HUES48 (cell line): ENCODE measurements around the gene NECAB3.

Experiments used
- H3K27ac ChIP-seq: one replicate; pipeline ENCODE4 v1.7.0; 2013; ENCODE audit warnings: low read depth, low read length, inconsistent platforms
- H3K27me3 ChIP-seq: 2 replicates; pipeline ENCODE4 v1.6.1; 2013; ENCODE audit warnings: mild to moderate bottlenecking, low read length; ENCODE audit not compliant: control insufficient read depth, insufficient read depth
- H3K36me3 ChIP-seq: 2 replicates; pipeline ENCODE4 v1.6.1; 2013; ENCODE audit warnings: low read length; ENCODE audit not compliant: control insufficient read depth, insufficient read depth
- H3K4me1 ChIP-seq: 2 replicates; pipeline ENCODE4 v1.6.1; 2013; ENCODE audit warnings: mild to moderate bottlenecking, low read length; ENCODE audit not compliant: control insufficient read depth, insufficient read depth
- H3K4me3 ChIP-seq: 2 replicates; pipeline ENCODE4 v1.5.1; 2013; ENCODE audit warnings: mild to moderate bottlenecking, low read depth, low read length
- H3K9ac ChIP-seq: 2 replicates; pipeline ENCODE4 v1.6.1; 2013; ENCODE audit warnings: mild to moderate bottlenecking, low read depth, low read length, moderate library complexity
- H3K9me3 ChIP-seq: 2 replicates; pipeline ENCODE4 v1.6.1; 2013; ENCODE audit warnings: low read length; ENCODE audit not compliant: control insufficient read depth, insufficient read depth

Gene NECAB3

DNA sequence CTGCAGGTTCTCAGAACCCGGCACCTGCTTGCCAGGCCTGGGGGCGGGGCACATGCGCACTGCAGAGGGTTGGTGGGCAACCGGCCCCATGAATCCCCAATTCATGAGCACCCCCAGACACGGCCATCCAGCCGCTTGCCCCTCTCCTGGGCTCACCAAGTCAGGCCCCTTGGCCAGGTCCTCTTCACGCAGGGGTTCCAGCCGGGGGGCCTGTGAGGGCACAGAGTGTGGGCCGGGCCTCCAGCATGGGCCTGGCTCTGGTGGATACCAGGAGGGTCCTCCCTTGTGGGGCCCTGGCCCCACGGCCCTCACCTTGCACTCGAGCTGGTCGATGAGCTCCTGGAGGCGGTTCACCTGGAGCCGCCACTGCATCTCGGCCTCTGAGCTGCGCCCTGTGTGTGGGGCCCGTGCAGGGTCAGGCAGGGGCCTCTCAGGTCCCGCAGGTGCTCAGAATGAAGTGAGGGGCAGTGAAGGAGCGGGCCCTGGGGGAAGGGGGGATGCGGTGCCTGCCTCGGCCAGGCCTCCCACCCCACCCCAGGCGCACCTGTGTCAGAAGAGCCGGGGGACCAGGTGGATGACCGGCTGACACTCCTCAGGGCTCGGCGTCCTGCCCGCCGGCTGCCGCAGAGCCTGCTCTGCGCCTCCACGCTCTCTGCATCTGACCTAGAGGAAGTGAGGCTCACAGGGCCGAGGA, 14.7 kb downstream of the NECAB3 start:
- no peak overlapping the region for H3K4me3 ChIP-seq
- H3K36me3 ChIP-seq: peaks cover 18% of the 10 kb centered on the region; the same call in 1 of the 2 replicates
- peaks cover 14% of the 10 kb centered on the region for H3K4me1 ChIP-seq
- H3K9ac ChIP-seq: no peak overlapping the region
- no peak overlapping the region for H3K27ac ChIP-seq
- H3K27me3 ChIP-seq: no peaks in the 10 kb centered on the region
- H3K9me3 ChIP-seq: no peaks in the 10 kb centered on the region

GRCh38 chr20:33658929-33659328, 15.3 kb downstream of the NECAB3 start:
- Histone ChIP-seq H3K9ac (no peak overlapping the region), H3K36me3 (peaks cover 18% of the 10 kb centered on the region; the same call in 1 of the 2 replicates), H3K27me3 (no peaks in the 10 kb centered on the region), H3K9me3 (no peaks in the 10 kb centered on the region), H3K4me1 (peaks cover 8% of the 10 kb centered on the region), H3K4me3 (no peak overlapping the region), H3K27ac (no peak overlapping the region)

- Histone ChIP-seq H3K4me1 (peaks cover 5% of the 10 kb centered on the region), H3K9me3 (no peaks in the 10 kb centered on the region), H3K9ac (no peak overlapping the region), H3K27me3 (no peaks in the 10 kb centered on the region), H3K36me3 (peaks cover 18% of the 10 kb centered on the region; the same call in 1 of the 2 replicates), H3K27ac (no peak overlapping the region), H3K4me3 (no peak overlapping the region)
Measured at GRCh38 chr20:33658510-33658909, 15.7 kb downstream of the NECAB3 start.

GRCh38 chr20:33657704-33658095, 16.5 kb downstream of the NECAB3 start:
- no peak overlapping the region for H3K27ac ChIP-seq
- H3K27me3 ChIP-seq: no peaks in the 10 kb centered on the region
- no peak overlapping the region for H3K4me3 ChIP-seq
- H3K9me3 ChIP-seq: no peaks in the 10 kb centered on the region
- H3K4me1 ChIP-seq: peaks cover 4% of the 10 kb centered on the region
- peaks cover 18% of the 10 kb centered on the region; the same call in 1 of the 2 replicates for H3K36me3 ChIP-seq
- H3K9ac ChIP-seq: no peak overlapping the region

- Histone ChIP-seq H3K36me3 (peaks cover 18% of the 10 kb centered on the region; the same call in 1 of the 2 replicates), H3K27me3 (no peaks in the 10 kb centered on the region), H3K4me3 (no peak overlapping the region)
Measured at GRCh38 chr20:33656783-33657703, 17.2 kb downstream of the NECAB3 start.

DNA sequence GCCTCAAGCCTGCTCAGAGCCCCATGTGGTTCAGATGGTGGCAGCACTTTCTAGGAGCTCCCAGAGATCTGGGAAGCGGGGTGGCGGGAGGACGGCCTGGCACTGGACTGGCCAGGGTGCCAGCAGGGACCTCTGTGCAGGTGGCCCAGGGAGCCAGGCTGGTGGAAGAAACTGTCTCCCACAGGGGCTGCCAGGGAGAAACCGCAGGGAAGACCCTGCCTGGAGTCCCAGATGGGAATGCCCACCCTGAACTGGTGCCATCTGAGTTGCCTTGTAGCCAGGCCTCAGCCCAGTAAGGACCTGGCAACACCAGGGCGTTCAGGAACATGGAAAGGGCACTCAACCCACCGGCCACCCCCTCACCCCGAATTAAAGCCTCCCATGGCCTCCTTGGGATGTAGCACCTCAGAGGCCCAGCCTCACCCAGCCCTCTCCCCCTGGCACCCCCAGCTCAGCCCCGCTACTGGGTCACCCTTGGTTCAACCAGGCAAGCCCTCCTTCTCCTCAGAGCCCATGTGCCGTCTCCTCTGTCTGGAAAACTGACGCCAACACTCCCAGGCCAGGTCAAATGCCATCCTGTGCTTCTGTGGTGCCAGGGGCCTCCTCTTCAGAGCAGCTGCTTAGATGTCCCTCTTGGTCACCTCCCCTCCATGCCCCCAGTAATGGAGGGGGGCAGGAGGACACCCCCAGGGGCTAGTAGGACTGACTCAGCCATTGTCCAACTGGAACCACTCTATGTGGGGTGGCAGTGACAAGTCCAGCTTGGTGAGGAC, 18.0 kb downstream of the NECAB3 start:
- Histone ChIP-seq H3K27ac (no peak overlapping the region), H3K9ac (no peak overlapping the region), H3K4me3 (no peak overlapping the region), H3K9me3 (no peaks in the 10 kb centered on the region), H3K4me1 (peaks cover 3% of the 10 kb centered on the region; the same call in 1 of the 2 replicates), H3K27me3 (no peaks in the 10 kb centered on the region), H3K36me3 (peaks cover 18% of the 10 kb centered on the region; the same call in 1 of the 2 replicates)

More at GRCh38 chr20:33656783-33657703, 17.2 kb downstream of the NECAB3 start:
- no peaks in the 10 kb centered on the region for H3K9me3 ChIP-seq
- H3K9ac ChIP-seq: no peak overlapping the region
- H3K27ac ChIP-seq: no peak overlapping the region
- peaks cover 3% of the 10 kb centered on the region; the same call in 1 of the 2 replicates for H3K4me1 ChIP-seq

- Histone ChIP-seq H3K36me3 (peaks cover 18% of the 10 kb centered on the region; the same call in 1 of the 2 replicates), H3K27me3 (no peaks in the 10 kb centered on the region), H3K9ac (no peak overlapping the region), H3K27ac (no peak overlapping the region), H3K9me3 (no peaks in the 10 kb centered on the region), H3K4me1 (peaks cover 3% of the 10 kb centered on the region; the same call in 1 of the 2 replicates), H3K4me3 (no peak overlapping the region)
Measured at GRCh38 chr20:33655164-33655563, 19.1 kb downstream of the NECAB3 start.

DNA sequence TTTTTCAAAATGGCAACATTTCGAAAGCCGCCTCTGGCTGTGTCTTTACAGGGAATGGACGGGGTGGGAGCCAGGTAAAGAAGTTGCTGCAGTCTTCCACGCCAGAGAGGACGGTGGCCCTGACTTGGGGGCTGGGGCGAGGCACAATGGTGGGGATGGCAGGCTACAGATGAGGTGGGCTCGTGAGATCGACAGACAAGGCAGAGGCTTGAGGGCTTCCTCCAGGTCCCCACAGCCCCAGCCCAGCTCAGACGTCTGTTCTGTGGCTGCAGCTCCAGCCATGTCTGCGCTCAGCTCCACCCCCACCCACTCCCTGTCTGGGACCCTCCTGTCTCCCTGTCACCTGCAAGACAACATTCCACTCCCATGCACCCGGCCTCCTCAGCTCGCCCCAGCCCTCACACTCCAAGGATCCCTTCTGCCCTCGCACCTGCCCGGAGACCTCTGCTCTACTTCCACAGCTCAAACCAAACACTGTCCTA, 19.5 kb downstream of the NECAB3 start:
- Histone ChIP-seq H3K36me3 (peaks cover 16% of the 10 kb centered on the region; the same call in 1 of the 2 replicates), H3K27me3 (no peaks in the 10 kb centered on the region), H3K4me3 (no peak overlapping the region), H3K27ac (no peak overlapping the region), H3K4me1 (peaks cover 3% of the 10 kb centered on the region; the same call in 1 of the 2 replicates), H3K9me3 (no peaks in the 10 kb centered on the region), H3K9ac (no peak overlapping the region)

GRCh38 chr20:33653900-33654596, 20.2 kb downstream of the NECAB3 start:
- no peak overlapping the region for H3K27ac ChIP-seq
- no peak overlapping the region for H3K4me3 ChIP-seq
- H3K9ac ChIP-seq: no peak overlapping the region
- peaks cover 14% of the 10 kb centered on the region; the same call in 1 of the 2 replicates for H3K36me3 ChIP-seq
- no peaks in the 10 kb centered on the region for H3K9me3 ChIP-seq
- no peaks in the 10 kb centered on the region for H3K27me3 ChIP-seq
- H3K4me1 ChIP-seq: peaks cover 3% of the 10 kb centered on the region; the same call in 1 of the 2 replicates
